Fibroblast of skin of right quadriceps (primary cell): ENCODE data around the gene VAV2.
"Not testable (repeated sequence)": the region's sequence is repeated elsewhere in the genome, so short reads cannot be mapped to it uniquely, and the experiment has no call there.

Experiments used
- DNase-seq: peaks from one replicate; pipeline ENCODE4 v3.0.0-alpha.2; 2013

VAV2 gene

GRCh38 chr9:133914442-133915342 lies 77.4 kb downstream of the VAV2 start:
- DNase-seq, result no peak

- no peak for DNase-seq
Observed at GRCh38 chr9:133913571-133914369, 78.4 kb downstream of the VAV2 start.

- DNase-seq, result no peak
Observed at GRCh38 chr9:133910855-133911514, 81.1 kb downstream of the VAV2 start.

GRCh38 chr9:133906932-133907910 lies 84.9 kb downstream of the VAV2 start:
- no peak for DNase-seq

- no peak for DNase-seq
Observed at GRCh38 chr9:133906218-133906617, 85.9 kb downstream of the VAV2 start.

- DNase-seq, result no peak
Observed at GRCh38 chr9:133905493-133905892, 86.6 kb downstream of the VAV2 start.

- no peak for DNase-seq
Observed at GRCh38 chr9:133904346-133905090, 87.6 kb downstream of the VAV2 start.

- no peak for DNase-seq
Observed at GRCh38 chr9:133901184-133901835, 90.8 kb downstream of the VAV2 start.

- no peak for DNase-seq
Observed at GRCh38 chr9:133897675-133898074, 94.4 kb downstream of the VAV2 start.

- DNase-seq, result not testable (repeated sequence)
Observed at GRCh38 chr9:133896007-133896406, 96.1 kb downstream of the VAV2 start.

GRCh38 chr9:133895335-133895734 lies 96.8 kb downstream of the VAV2 start:
- no peak for DNase-seq

- no peak for DNase-seq
Observed at GRCh38 chr9:133894377-133895321, 97.5 kb downstream of the VAV2 start.

- no peak for DNase-seq
Observed at GRCh38 chr9:133893191-133893994, 98.7 kb downstream of the VAV2 start.

GRCh38 chr9:133892193-133892920 lies 99.8 kb downstream of the VAV2 start:
- DNase-seq, result no peak

- no peak for DNase-seq
Observed at GRCh38 chr9:133891741-133892140, 100.4 kb downstream of the VAV2 start.

- DNase-seq, result no peak
Observed at GRCh38 chr9:133890583-133890982, 101.5 kb downstream of the VAV2 start.

- no peak for DNase-seq
Observed at GRCh38 chr9:133889584-133890301, 102.4 kb downstream of the VAV2 start.
